ENCODE measurements around the gene MTHFSD. TPM values are rescaled to one million over a fixed set of nuclear protein-coding genes. Genes with fewer than 3 reads are reported as not detected.

The MTHFSD gene
- total RNA-seq, 6 experiments from 2014 or later, result 5.9 to 11.6 (median 9.0) TPM

- no peak overlapping the region for H3K27ac ChIP-seq
- TF ChIP-seq CTCF (IDR thresholded peaks at IDR 0.05) (peak; percentile 27 to 42 (median 39)), POLR2A (IDR thresholded peaks at IDR 0.05) (no peak)
- peak overlapping the region in 2 of 3 donors; percentile 21 to 43 for H3K4me3 ChIP-seq
- no peaks in the 10 kb centered on the region for H3K36me3 ChIP-seq
- intact Hi-C loops (cut with DNase I), result loop anchor here in 1 of 2 donors (10.0 kb wide), 1 partner anchor 489 kb away; no protein-coding TSS in a partner anchor
- H3K9me3 ChIP-seq, result no peaks in the 10 kb centered on the region
- DNase-seq (peak in 2 of 3 donors; percentile 67 to 68), ATAC-seq (peak; percentile 56 to 78 (median 68))
- WGBS (ENCODE audit: insufficient coverage, low coverage, low lambda C conversion rate, missing lambda C conversion rate), result under 1% methylated on average over 44 of the region's 54 CpGs
- H3K4me1 ChIP-seq, result no peaks in the 10 kb centered on the region
- peaks cover 0 to 22% of the 10 kb centered on the region in 2 donors for H3K27me3 ChIP-seq
These were observed 20.9 kb upstream of the MTHFSD start for GRCh38 chr16:86575754-86576557.

GRCh38 chr16:86575095-86575685 is 20.2 kb upstream of the MTHFSD start:
- ATAC-seq, result no peak
- intact Hi-C loops (cut with DNase I), result loop anchor here in 1 of 2 donors (10.0 kb wide), 1 partner anchor 490 kb away; no protein-coding TSS in a partner anchor
- DNase-seq, result no peak
- no peak overlapping the region for H3K4me3 ChIP-seq
- H3K9me3 ChIP-seq, result no peaks in the 10 kb centered on the region
- no peak overlapping the region for H3K27ac ChIP-seq
- WGBS (ENCODE audit: insufficient coverage, low coverage, low lambda C conversion rate, missing lambda C conversion rate), result 51% methylated on average over 12 of the region's 17 CpGs
- TF ChIP-seq POLR2A (IDR thresholded peaks at IDR 0.05) (no peak), CTCF (IDR thresholded peaks at IDR 0.05) (no peak)
- H3K4me1 ChIP-seq, result no peaks in the 10 kb centered on the region
- H3K27me3 ChIP-seq, result peaks cover 0 to 28% of the 10 kb centered on the region in 2 donors
- no peaks in the 10 kb centered on the region for H3K36me3 ChIP-seq

DNA sequence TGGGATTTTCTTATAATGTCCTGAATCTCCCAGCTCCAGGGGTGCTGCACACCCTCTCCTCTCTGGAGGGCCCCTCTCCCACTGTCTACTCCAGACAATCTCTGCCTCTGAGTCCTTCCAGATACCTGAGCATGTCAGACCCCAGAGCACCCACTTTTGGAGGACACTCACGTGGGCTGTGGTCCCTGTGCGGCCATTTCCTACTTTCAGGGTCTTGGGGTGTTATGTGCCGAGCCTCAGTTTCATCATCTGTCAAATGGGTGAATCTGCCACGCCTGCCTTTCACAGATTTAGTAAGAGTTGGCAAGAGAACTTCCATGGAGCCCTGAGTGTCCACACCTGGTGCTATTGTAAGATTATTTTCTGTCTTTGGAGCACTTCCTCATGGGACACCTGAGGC is 19.6 kb upstream of the MTHFSD start:
- 17% methylated on average over 1 of the region's 4 CpGs for WGBS (ENCODE audit: insufficient coverage, low coverage, low lambda C conversion rate, missing lambda C conversion rate)
- no peak for TF ChIP-seq POLR2A (IDR thresholded peaks at IDR 0.05)
- no peak for TF ChIP-seq CTCF (IDR thresholded peaks at IDR 0.05)
- DNase-seq (no peak), ATAC-seq (no peak)
- peaks cover 0 to 28% of the 10 kb centered on the region in 2 donors for H3K27me3 ChIP-seq
- no peaks in the 10 kb centered on the region for H3K4me1 ChIP-seq
- intact Hi-C loops (cut with DNase I), result loop anchor here in 1 of 2 donors (10.0 kb wide), 1 partner anchor 490 kb away; no protein-coding TSS in a partner anchor
- H3K36me3 ChIP-seq, result no peaks in the 10 kb centered on the region
- H3K27ac ChIP-seq, result no peak overlapping the region
- no peaks in the 10 kb centered on the region for H3K9me3 ChIP-seq
- no peak overlapping the region for H3K4me3 ChIP-seq

GRCh38 chr16:86573646-86574508 is 18.8 kb upstream of the MTHFSD start:
- Histone ChIP-seq H3K4me3 (no peak overlapping the region), H3K27ac (no peak overlapping the region), H3K9me3 (no peaks in the 10 kb centered on the region), H3K4me1 (no peaks in the 10 kb centered on the region), H3K36me3 (no peaks in the 10 kb centered on the region), H3K27me3 (peaks cover 0 to 28% of the 10 kb centered on the region in 2 donors)
- DNase-seq, result no peak
- WGBS (ENCODE audit: insufficient coverage, low coverage, low lambda C conversion rate, missing lambda C conversion rate), result 34% methylated on average over 10 of the region's 13 CpGs
- intact Hi-C loops (cut with DNase I), result loop anchor here in 1 of 2 donors (10.0 kb wide), 1 partner anchor 491 kb away; no protein-coding TSS in a partner anchor
- no peak for TF ChIP-seq CTCF (IDR thresholded peaks at IDR 0.05)
- TF ChIP-seq POLR2A (IDR thresholded peaks at IDR 0.05), result no peak
- no peak for ATAC-seq

Data from right lobe of liver (tissue), 6 donors.